ENCODE data around the gene PTGER2. TPM values are rescaled to one million over a fixed set of nuclear protein-coding genes. Genes with fewer than 3 reads are reported as not detected.

PTGER2 gene
- polyA plus RNA-seq, 1 of the 3 experiments (the other 2 are of a cell fraction), result 0.67 TPM

GRCh38 chr14:52370406-52370935 is 56.4 kb downstream of the PTGER2 start (continued):
- TF ChIP-seq ELF1 (IDR thresholded peaks at IDR 0.05) (no peak), USF2 (IDR thresholded peaks at IDR 0.05; ENCODE audit: borderline replicate concordance, low read depth, low read length) (no peak), USF1 (IDR thresholded peaks at IDR 0.05; ENCODE audit: borderline replicate concordance, low read depth) (no peak), RAD21 (IDR thresholded peaks at IDR 0.05; ENCODE audit: low read length) (no peak), MEF2A (IDR thresholded peaks at IDR 0.05; ENCODE audit: borderline replicate concordance, low read depth) (no peak)

- Histone ChIP-seq H3F3A (replicated peaks; ENCODE audit: insufficient read depth) (no peaks in the 10 kb centered on the region), H3K9ac (no peak overlapping the region), H2AFZ (ENCODE audit: low read depth) (no peak overlapping the region), H4K20me1 (ENCODE audit: insufficient read depth) (no peaks in the 10 kb centered on the region), H3K9me3 (no peaks in the 10 kb centered on the region), H3K27me3 (ENCODE audit: insufficient read depth) (no peaks in the 10 kb centered on the region), H3K79me2 (ENCODE audit: insufficient read depth) (no peaks in the 10 kb centered on the region), H3K4me2 (no peak overlapping the region), H3K36me3 (replicated peaks in 1 of 2; ENCODE audit: control insufficient read depth in 1 of 2, insufficient read depth in 2 of 2, low read length in 1 of 2) (no peaks in the 10 kb centered on the region), H3K9me2 (no peaks in the 10 kb centered on the region), H3K4me1 (ENCODE audit: control insufficient read depth in 1 of 2, insufficient read depth in 2 of 2, low read depth in 1 of 2, low read length in 1 of 2) (no peaks in the 10 kb centered on the region), H3K4me3 (ENCODE audit: low read depth in 2 of 2, low read length in 1 of 2) (no peak overlapping the region), H3K27ac (ENCODE audit: low read depth in 2 of 2, low read length in 1 of 2) (no peak overlapping the region)
- no peak for DNase-seq
- ChIA-PET POLR2A (interaction anchor here (0.6 kb wide), 1 partner anchor 57 kb away, joined by 3 read pairs; no protein-coding TSS in a partner anchor), CTCF (interaction anchor here (1.1 kb wide), 1 partner anchor 15 kb away, joined by 3 read pairs; no protein-coding TSS in a partner anchor)
- WGBS (ENCODE audit: low lambda C conversion rate), result 70% methylated on average over 2 of the region's 3 CpGs
- TF ChIP-seq NFIC (IDR thresholded peaks at IDR 0.05; ENCODE audit: borderline replicate concordance), result no peak
- no peak for TF ChIP-seq YY1 (IDR thresholded peaks at IDR 0.05; ENCODE audit: low read depth)
Observed at GRCh38 chr14:52377940-52378339, 63.8 kb downstream of the PTGER2 start.

Other genes starting within 250 kb of the PTGER2 start
- gene NID2, start 245.3 kb upstream of the PTGER2 start, polyA plus RNA-seq (2012; rRNA removed), result 15.9 and 22.7 TPM in 2 replicates
- gene PTGDR, start 46.6 kb upstream of the PTGER2 start, polyA plus RNA-seq (2012; rRNA removed), result not detected in 2 replicates
- 0.95 and 1.6 TPM in 2 replicates for gene TXNDC16, start 238.2 kb downstream of the PTGER2 start, polyA plus RNA-seq (2012; rRNA removed)
- 0.54 and 0.60 TPM in 2 replicates for gene GPR137C, start 238.5 kb downstream of the PTGER2 start, polyA plus RNA-seq (2012; rRNA removed)

Measured in SK-N-SH (cell line).